CD4-positive, alpha-beta T cell treated with Interleukin-1 beta for 1 hour (primary cell): ENCODE measurements around the gene FXYD3.
"Not testable (repeated sequence)": the region's sequence is repeated elsewhere in the genome, so short reads cannot be mapped to it uniquely, and the experiment has no call there.

Experiments used
- DNase-seq, 2 donors: peaks; one replicate each; pipeline ENCODE4 v3.0.0-alpha.2; 2020 to 2022

Gene FXYD3

DNA sequence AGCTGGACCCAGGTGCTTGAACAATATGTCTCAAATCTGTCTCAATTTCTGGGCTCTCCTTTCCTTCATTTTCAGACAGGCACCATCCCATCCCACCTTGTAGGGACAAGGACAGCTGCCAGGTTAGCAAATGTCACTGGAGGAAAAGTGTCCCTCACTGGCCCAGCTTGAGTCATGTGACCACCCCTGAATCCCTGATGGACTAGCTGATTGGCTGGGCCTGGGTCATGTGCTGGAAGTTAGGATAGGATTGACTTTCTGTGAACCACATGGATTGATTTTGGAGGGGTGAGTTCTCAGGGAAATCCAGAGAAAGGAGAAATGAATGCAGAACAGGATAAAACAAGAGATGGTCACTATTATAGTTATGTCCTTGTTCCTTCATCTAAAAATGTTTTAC lies 28.2 kb upstream of the FXYD3 start:
- DNase-seq, result no peak

DNA sequence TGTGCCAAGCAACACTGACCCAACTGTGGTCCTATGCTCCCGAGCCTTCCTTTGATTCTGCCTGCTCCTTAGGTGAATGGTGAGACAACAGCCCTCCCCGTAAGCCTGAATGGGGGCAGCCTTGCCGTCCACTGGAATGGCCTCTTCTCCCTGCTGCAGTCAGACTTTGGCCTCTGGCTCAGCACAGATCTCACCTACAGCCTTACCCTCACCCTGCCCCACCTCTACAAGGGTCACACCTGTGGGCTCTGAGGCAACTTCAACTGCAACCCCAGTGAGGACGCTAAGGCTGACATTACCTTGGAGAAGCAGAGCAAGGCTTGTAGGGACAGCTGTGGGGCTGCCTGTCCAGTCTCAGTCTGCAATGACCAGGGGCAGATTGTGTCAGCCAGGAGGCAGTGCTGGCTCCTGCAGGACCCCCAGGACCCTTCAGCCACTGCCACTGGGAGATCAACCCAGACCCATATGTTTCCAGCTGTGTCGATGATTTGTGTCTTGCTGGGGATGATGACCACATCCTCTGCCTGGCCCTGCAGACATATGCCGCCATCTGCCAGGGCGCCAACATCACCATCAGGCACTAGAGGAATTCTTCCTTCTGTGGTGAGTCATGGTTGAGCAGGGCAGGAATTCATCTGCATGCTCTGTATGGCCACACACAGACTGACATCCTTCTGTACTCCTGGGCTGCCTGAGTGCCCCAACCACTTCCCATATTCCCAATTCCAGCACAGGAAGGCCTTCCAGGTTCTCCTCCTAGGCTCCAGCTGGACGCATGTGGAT lies 27.3 kb upstream of the FXYD3 start:
- DNase-seq, result no peak

DNA sequence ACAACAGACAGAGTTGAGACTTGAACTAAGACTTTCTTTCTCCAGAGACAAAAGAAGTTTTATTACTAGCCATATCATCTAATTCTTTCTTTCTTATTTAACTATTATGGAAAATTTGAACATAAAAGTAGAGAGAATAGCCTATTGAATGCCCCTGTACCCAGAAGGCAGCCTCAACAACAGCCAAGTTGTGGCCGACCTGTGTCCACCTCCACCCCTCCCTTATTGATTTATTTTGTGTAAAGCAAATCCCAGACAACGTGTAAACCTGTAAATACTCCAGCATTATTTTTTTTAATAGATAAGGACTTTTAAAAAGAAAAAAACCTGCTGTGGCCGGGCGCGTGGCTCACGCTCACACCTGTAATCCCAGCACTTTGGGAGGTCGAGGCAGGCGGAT lies 26.1 kb upstream of the FXYD3 start:
- no peak for DNase-seq

DNA sequence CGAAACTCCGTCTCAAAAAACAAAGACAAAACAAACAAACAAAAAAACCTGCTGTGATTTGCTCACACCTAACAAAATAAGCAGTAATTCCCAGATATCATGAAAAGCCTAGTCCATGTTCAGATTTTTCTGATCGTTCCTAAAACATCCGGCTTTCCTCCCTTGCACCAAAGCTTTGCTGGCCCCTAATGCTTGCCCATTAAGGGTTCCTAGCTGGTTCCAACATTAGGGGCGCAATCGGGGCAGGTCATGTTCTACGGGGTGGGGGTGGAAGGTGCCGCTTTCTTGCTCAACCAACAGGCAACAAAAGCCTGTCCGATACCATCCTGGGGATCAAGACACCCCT lies 25.5 kb upstream of the FXYD3 start:
- DNase-seq, result no peak

DNA sequence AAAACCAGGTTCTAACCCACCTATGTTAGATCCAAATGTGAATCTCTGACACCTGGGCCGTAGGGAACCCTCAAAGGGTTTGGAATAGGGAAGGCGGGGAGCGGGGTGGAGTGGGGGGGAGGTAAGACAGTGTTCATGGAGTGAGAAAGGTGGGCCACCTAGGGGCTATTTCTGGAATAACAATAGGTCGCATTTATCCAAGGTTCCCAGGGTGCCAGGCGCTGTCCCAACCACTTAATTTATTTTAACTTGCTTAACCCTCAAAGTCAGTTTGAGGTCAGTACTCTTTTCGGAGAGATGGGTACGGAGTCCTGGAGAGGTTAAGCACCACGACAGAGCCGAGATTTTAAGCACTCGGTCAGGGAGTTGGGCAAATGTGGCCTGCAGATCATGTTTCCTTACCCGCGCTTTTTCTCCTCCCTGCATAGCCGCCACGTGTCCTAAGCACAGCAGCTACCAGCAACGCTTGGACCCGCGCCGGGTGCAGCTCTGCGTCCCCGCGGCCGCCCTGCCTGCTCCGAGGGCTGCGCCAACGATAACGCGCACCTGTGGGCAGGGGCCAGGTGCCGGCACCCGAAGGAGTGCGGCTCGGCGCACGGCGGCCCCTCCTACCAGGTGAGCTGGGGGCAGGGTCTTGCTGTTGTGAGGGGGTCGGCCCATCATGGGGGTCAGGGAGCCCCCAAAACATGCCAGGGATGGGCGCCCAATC lies 25.0 kb upstream of the FXYD3 start:
- peak; percentile 36 to 53 for DNase-seq

DNA sequence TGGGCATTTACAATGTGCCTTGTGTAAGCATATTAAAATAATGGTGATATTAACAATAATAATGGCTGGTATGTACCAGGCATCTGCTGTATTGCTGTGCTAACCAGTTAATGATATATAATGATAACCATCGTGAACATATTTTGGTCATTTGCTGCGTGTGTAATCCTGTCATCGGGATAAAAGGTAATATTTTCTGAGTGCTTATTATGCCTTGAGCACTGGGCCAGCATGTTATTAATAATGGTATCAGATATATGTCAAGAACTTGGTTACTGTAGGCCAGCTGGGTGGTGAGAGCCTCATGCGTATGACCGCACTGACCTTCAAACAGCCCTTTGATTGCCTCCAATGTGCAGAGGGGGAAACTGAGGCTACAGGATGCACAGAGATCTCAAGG lies 22.2 kb upstream of the FXYD3 start:
- no peak for DNase-seq

DNA sequence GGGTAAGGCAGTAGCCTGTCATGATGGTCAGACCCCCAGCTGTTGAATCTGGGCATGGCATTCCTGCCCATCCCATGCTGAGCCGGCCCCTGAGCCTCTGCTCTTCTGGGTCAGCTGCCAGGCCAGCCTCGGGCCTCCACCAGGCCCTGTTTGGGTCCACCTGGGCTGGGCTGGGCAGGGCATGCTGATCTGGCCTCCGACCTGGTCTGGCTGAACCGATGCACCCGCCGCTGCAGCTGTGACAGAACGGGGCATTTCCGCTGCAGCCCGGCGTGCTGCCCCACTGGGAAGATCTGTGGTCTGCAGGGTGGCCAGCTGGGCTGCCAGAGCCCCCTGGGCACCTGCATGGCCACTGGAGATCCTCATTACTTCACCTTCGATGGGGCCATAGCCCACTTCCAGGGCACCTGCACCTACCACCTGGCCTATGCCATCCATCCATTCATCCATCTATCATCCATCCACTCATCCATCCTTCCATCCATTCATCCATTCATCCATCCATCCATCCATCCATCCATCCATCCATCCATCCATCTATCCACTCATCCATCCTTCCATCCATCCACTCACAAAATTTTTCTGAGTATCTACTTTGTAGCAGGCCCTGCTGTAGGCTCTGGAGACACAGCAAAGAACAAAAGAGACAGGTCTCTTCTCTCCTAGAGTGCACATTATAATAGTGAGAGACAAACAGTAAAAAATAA lies 21.5 kb upstream of the FXYD3 start:
- DNase-seq, result no peak

DNA sequence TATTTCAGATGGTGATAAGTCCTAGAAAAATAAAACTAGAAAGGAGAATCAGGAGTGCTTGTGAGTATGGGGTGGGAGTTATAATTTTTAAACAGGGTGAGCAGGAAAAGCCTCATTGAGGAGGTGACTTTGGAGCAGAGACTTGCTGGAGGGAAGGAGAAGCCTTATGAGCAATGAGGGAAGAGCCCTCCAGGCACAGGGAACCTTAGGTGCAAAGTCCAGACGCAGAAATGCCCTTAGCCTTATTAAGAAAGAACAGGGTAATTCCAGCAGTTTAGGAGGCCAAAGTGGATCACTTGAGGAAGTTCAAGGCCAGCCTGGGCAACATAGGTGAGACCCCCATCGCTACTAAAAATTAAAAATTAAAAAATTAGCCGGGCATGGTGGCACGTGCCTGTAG lies 21.0 kb upstream of the FXYD3 start:
- no peak for DNase-seq

DNA sequence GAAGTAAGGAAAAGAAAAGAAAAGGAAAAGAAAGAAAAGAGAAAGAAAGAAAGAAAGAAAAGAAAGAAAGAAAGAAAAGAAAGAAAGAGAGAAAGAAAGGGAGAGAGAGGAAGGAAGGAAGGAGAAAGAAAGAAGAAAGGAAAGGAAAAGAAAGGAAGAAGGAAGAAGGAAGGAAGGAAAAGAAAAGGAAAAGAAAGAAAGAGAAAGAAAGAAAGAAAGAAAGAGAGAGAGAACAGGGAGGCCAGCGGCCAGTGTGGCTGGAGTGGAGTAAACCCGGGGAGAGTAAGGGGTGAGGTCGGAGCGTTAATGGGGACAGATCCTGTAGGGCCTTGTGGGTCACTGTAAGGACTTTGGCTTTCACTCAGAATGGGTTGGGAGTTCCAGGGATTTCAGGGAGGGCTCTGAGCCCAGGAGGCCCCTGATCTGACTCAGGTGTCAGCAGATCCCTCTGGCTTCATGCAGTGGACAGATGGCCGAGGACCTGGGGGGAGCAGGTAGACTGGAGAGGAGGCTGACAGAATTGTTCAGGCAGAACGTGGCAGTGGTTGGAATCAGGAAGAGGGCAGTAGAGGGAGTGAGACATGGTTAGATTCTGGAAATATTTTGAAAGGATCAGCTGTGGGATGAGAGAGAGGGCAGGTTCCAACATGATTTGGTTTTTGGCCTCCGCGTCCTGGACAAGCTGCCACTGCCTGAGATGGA lies 19.8 kb upstream of the FXYD3 start:
- no peak for DNase-seq

DNA sequence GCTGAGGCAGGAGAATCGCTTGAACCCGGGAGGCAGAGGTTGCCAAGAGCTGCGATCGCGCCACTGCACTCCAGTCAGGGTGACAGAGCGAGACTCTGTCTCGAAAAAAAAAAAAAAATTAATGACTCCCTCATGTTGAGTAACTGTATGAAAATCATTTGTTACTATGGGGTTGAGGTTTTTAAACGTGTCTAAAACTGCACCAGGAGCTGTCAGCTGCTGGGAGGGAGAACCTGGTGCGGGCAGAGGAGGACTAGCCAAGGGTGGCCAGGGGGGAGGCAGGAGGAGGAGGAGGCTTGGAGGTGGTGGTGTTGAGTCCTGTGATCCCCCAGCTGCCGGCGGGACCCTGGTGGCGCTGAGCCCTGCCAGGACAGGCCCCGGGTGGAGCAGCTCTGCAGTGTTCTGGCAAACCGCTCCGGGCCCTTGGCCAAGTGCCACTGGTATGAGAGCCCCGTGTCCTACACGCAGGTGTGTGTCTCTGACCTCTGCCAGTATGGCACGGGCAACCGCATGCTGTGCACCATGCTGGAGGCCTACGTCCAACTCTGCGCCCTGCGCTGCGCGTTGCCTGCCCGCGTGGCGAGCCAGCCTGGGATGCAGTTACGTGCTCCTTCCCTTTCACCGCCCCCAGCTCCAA lies 17.1 kb upstream of the FXYD3 start:
- no peak for DNase-seq

DNA sequence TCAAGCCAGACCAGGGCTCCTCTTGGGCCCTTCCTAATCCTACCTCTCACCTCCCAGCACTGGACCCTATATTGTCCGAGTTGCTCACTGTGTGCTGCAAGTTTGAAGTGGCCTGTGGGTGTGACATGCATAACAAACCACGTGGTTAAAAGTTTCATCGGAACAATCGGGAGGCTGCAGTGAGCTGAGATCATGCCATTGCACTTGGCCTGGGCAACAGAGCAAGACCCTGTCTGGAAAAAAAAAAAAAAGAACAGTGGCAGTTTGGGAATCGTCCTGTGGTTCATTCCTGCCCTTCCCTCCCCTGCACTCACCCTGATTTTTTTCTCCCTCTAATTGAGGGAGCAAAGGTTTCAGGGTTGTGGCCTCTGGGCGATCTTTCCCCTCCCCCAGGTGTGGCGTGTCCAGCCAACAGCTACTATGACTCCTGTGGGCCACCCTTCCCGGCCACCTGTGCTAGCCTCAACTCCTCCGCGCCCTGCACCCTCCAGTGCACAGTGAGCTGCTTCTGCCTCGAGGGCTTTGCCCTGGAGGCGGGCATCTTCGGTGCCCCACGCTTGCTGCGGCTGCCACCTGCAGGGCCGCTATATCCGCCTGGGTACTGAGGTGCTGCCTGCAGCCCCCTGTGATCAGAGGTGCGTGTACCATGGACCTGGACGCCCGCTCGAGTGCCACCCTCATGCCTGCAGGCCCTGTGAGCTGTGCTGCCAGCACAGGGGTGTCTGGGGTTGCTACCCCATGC lies 16.3 kb upstream of the FXYD3 start:
- no peak for DNase-seq

DNA sequence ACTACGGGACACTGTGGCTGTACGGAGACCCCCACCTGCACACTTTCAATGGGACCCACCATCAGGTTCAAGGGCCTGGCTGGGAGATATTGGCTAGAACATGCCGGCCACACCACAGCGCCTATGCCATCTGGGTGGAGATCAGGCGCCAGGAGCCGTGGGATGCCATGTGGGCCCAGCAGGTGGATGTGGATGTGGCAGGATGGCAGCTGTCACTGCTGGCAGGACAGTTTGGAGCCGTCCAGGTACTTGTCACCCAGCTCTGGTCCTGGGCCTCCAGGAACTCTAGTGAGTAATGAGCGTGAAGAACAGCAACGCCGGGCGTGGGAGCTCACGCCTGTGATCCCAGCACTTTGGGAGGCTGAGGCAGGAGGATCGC lies 15.7 kb upstream of the FXYD3 start:
- DNase-seq, result no peak

DNA sequence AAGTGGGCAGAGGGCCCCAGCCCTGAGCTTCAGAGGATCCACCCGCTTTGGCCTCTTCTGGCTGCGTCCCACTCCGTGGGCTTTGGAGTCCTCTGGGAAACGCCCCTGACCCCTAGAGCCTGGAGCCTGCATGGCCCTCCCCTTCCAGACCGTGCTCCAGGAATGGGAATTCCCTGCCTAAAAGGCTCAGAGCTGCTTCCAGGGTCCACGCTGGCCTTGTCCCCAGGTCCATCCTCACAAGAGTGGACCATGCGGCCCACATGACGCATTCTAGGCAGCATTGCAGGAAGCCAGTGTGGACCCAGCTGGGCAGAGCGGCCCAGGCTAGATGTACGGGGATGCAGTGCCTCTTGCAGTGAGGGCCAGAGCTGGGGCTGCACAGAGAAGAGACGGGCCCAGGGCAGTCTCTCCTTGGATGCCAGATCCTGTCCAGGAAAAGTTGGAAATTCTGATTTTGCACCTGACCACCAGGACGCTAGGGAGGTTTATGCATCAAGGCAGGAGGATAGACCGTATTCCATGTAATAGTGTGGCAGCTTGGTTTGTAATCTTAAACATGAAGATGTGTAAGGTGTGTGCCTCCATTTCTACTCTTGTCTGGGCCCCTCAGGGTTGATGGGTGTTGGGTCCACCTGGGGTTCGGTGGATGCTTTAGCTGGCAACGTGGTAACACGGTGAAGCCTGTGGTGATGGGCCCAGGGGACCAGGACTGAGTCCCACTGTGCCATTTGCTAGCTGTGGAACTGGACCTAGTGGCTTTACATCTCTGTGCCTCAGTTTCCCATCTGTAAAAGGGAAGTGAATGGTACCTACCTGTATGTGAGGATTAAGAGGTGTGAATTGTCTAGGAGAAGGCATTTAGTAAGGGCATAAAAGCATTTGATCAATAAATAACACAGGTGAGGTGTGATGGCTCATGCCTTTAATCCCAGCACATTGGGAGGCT lies 14.8 kb upstream of the FXYD3 start:
- no peak for DNase-seq

DNA sequence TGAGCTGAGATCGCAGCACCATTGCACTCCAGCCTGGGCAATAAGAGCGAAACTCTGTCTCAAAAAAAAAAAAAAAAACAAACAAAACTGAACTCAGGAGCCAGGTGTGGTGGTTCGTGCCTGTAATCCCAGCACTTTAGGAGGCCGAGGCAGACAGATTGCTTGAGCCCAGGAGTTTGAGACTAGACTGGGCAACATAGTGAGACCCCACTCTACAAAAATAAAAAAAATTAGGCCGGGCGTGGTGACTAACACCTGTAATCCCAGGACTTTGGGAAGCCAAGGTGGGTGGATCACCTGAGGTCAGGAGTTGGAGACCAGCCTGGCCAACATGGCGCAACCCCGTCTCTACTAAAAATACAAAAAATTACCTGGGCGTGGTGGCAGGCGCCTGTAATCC lies 13.7 kb upstream of the FXYD3 start:
- not testable (repeated sequence) for DNase-seq

DNA sequence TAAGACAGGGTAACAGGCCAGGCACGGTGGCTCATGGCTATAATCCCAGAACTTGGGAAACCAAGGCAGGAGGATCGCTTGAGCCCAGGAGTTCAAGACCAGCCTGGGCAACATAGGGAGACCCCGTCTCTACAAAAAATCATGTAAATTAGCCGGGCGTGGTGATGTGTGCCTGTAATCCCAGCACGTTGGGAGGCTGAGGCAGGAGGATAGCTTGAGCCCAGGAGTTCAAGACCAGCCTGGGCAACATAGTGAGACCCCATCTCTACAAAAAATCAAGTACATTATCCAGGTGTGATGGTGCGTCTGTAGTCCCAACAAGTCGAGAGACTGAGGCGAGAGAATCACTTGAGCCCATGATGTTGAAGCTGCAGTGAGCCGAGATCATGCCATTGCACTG lies 12.0 kb upstream of the FXYD3 start:
- not testable (repeated sequence) for DNase-seq

DNA sequence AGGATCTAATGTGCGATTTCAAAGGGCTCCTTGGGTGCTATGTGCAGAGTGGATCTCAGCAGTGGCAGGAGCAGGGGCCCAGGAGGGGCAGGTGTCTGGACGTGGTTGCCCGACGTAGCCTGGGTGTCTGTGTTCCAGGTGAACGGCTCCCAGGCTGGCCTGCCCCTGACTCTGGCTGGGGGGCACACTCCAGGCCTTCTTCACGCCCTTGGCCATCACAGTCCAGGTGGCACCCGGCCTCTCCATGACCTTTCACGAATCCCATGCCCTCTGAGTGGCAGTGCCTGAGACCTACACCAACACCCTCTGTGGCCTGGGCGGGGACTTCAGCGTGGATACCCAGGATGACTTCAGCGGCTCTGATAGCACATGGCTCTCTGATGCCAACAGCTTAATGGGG lies 11.3 kb upstream of the FXYD3 start:
- DNase-seq, result no peak

DNA sequence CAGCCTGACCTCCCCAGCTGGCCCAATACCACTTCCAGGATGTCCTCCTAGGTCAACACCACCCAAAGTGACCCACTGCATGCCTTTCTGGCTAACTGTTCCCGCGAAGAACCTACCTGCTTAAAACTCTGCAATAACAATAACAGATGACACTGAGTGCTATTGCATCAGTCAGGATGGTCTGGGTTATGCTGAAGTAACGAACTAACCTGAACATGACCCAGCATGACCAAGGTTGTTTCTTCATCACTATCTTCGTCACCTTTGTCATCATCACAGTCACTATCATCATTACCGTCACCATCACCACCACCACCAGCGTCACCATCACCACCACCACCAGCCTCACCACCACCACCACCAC lies 10.6 kb upstream of the FXYD3 start:
- DNase-seq, result no peak

DNA sequence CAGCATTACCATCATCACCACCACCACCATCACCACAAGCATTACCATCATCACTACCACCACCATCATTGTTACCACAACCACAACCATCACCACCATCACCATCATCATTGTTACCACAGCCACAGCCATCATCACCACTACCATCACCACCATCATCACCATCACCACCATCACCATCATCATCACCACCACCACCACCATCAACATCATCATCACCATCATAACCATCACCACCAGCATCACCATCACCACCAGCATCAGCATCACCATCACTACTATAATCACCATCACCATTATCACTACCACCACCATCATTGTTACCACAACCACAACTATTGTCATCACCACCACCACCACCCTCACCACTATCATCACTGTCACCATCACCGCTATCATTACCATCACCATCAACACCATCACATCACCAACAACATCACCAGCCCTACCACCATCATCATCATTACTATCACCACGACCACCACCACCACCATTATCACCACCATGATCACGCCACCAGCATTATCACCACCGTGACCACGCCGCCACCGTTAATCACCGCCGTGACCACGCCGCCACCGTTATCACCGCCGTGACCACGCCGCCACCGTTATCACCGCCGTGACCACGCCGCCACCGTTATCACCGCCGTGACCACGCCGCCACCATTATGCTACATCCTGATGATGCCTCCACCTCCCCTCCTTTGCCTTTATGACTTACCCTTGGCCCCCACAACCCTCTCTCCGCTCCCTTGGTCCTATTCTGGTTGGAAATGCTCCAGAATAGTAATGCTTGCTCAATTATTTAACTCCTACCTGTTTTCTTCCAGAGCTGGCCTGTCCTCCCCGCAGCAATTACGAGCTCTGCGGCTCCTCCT lies 10.0 kb upstream of the FXYD3 start:
- no peak for DNase-seq

DNA sequence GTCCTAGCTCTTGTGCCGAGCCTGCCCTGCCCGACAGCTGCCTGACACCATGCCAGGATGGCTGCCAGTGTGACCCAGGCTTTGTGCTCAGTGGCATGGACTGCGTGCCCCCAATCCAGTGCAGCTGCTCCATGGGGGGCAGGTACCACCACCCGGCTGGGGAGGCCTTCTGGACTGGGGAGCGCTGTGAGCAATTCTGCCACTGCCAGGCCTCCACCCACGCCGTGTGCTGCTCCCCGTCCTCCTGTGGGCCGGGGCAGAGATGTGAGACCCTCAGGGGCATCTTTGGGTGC lies 9.4 kb upstream of the FXYD3 start:
- no peak for DNase-seq

DNA sequence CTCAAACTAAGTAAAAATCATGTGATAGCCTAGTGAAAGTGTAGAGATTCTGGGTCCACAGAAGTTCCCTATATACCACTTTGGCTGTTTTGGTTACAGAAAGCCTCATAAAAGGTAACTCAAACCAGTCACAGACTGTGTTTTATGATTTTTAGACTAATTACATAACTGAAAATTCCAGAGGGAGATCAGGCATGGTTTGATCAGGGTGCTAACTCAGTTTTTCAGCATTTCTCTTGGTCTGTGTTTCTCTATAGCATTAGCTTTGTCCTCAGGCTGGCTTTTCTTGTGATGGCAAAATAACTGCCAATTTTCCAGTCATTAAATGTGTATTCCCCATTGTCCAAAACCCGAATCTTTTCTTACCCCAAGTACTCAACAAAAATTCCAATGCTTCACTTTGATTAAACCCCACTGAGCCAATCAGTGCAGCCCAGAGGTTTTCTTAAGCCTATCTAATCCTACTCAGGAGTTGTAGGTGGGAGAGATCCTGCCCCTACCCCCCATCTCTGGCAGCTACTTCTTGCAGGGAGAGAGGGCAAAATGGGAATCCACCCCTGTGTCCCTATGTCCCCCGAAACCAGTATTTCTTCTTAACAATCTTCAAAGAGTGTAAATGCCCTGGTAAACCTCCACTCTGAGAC lies 8.6 kb upstream of the FXYD3 start:
- no peak for DNase-seq
